Measurements from ENCODE around the gene TNS2.

GRCh38 chr12:53065470-53065869 is 15.6 kb downstream of the TNS2 start:
- TF ChIP-seq CTCF (IDR thresholded peaks at IDR 0.05) (no peak), EZH2 (IDR thresholded peaks at IDR 0.05; ENCODE audit: borderline replicate concordance, insufficient read depth, low read depth, low read length, poor library complexity, severe bottlenecking) (no peak)
